WI38 (cell line): Measurements from ENCODE around the gene TAS2R14.

Experiments
- H3K4me3 ChIP-seq: 2 replicates; pipeline ENCODE4 v1.5.1; 2011; ENCODE audit warnings: low read depth, mild to moderate bottlenecking, control low read depth, low read length
- TF ChIP-seq, protein P1 (sequence below): IDR thresholded peaks from 2 replicates; pipeline ENCODE4 v1.5.1; 2012; ENCODE audit warnings: low read depth, mild to moderate bottlenecking, control low read depth, low read length

The TAS2R14 gene

DNA sequence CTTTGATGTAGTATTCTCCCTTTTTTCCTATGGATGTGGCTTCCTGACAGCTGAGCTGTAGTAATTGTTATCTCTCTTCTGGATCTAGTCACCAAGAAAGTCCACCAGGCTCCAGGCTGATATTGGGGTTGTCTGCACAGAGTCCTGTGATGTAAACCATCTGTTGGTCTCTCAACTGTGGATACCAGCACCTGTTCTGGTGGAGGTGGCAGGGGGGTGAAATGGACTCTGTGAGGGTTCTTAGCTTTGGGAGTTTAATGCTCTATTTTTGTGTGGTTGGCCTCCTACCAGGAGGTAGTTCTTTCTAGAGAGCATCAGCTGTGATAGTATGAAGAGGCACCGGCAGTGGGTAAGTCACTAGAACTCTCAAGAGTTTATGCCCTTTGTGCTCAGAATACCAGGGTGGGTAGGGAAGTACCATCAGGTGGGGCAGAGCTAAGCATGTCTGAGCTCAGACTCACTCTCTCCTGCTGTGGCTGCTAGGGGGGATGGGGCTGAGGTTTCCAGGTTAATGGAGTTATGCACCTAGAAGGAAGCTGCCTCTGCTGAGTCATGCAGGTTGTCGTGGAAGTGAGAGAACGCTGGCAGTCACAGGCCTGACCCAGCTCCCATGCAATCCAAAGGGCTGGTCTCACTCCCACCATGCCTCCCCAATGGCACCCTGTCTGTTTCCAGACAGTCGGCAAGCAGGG lies 3.0 kb upstream of the TAS2R14 start:
- H3K4me3 ChIP-seq: no peak overlapping the region
- TF ChIP-seq, protein P1, sequence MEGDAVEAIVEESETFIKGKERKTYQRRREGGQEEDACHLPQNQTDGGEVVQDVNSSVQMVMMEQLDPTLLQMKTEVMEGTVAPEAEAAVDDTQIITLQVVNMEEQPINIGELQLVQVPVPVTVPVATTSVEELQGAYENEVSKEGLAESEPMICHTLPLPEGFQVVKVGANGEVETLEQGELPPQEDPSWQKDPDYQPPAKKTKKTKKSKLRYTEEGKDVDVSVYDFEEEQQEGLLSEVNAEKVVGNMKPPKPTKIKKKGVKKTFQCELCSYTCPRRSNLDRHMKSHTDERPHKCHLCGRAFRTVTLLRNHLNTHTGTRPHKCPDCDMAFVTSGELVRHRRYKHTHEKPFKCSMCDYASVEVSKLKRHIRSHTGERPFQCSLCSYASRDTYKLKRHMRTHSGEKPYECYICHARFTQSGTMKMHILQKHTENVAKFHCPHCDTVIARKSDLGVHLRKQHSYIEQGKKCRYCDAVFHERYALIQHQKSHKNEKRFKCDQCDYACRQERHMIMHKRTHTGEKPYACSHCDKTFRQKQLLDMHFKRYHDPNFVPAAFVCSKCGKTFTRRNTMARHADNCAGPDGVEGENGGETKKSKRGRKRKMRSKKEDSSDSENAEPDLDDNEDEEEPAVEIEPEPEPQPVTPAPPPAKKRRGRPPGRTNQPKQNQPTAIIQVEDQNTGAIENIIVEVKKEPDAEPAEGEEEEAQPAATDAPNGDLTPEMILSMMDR: no peak

- TF ChIP-seq, protein P1: no peak
- no peak overlapping the region for H3K4me3 ChIP-seq
Measured at GRCh38 chr12:10941369-10941768, 2.3 kb upstream of the TAS2R14 start.

DNA sequence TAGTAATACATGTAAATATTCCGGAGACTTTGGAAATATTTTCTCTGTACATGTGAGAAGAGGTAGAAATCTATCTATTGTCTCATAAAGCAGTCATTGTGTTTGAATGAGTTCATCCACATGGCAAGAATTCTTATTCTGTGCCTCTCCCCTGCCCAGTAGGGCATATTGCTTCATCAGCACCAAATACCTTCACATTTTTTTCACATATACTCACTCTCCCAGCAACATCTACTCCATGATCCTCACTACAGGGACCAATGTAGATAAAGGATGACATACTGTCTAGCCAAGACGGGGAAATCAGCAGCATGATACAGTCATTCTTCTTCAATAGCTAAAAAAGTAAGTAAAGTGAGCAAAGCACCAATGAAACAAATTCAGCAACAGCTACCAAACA lies 1.3 kb upstream of the TAS2R14 start:
- TF ChIP-seq, protein P1: no peak
- no peak overlapping the region for H3K4me3 ChIP-seq

DNA sequence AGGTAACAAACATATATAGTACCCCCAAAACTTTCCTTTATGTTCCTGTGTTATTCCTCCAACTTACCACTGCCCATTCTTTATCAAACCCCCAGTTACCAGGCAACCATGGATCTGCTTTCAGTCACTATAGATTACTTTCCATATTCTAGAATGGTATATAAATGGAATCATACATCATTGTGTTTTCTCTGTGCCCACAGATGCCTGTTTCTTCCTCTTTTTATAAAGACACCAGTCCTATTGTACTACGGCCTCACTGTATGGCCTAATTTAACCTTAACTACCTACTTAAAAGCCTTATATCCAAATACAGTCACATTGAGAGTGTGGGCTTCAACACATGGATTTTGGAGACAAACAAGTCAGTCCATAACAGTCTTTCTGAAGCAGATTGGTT lies 2.6 kb downstream of the TAS2R14 start:
- TF ChIP-seq, protein P1: no peak
- no peak overlapping the region for H3K4me3 ChIP-seq

DNA sequence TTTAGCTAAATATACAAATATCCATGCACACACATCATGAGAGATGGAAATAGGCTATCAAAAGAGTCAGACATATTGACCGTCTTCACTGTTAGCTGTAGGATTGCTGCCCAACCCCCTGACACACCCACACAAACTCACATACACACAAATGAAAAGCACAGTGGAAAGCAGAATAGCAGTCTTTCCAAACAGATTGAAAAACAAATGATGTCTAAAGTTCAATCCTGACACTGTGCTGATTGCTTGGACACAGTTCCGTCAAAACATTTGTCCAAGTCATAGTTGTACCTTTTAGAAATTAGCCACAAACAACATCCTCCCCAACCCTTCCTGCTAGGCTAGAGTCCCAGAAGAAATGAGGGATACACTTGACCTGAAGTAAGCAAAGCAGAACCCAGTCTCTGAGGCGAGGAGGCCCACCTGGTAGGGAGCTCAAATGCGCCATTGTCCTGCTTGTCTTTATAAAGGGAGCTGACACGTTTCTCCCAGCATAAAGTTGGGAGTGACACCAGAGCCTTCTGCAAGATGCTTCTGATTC lies 10.2 kb downstream of the TAS2R14 start, which contains the start of gene PRH2:
PRH2 (plus strand) TSS at position 491 of the 541 bp plus-strand sequence; CDS start at position 529, 38 bp downstream.
- TF ChIP-seq, protein P1: no peak
- no peak within 1 kb of the TSS for H3K4me3 ChIP-seq

DNA sequence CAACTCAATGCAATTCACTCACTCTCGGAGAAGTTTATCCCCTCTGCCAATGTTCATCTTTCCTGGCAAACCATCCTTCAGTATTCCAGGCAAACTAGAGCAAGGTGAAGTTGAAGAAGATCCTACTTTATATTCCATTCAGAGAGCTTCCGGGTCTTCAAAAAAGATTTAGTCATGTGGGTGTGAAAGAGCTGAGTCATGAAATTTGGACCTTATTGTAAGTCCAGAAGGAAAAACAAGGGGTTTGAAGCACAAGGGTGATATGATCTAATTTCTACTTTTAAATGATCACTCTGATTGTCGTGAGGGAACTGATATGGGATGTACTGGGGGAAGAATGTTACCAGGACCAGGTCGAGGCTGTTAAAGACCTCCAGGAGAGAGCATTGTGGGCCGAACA lies 12.8 kb downstream of the TAS2R14 start:
- no peak overlapping the region for H3K4me3 ChIP-seq
- TF ChIP-seq, protein P1: no peak

DNA sequence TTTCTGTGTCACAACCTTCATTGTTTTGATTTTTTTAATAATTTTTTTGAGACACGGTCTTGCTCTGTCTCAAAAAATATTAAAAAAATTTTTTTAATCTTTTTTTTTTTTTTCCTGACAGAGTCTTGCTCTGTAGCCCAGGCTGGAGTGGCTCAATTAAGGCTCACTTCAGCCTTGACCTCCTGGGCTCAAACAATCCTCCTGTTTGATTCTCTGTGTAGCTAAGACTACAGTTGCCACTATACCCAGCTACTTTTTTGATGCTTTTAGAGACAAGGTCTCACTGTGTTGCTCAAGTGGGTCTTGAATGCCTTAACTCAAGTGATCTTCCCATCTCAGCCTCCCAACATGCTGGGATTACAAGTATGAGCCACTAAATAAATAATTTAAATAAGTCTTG lies 19.3 kb downstream of the TAS2R14 start:
- TF ChIP-seq, protein P1: no peak
- no peak overlapping the region for H3K4me3 ChIP-seq
